NCI-H2081 treated with DMSO at 0.1 percent for 48 hours (cell line): ENCODE measurements around the gene RPUSD4.

Experiments
- DNase-seq: peaks from one replicate; lab custom pipeline; 2025; lab: John Stamatoyannopoulos, UW

Gene RPUSD4

GRCh38 chr11:126156814-126157213, 54.6 kb downstream of the RPUSD4 start:
- DNase-seq, result no peak

DNA sequence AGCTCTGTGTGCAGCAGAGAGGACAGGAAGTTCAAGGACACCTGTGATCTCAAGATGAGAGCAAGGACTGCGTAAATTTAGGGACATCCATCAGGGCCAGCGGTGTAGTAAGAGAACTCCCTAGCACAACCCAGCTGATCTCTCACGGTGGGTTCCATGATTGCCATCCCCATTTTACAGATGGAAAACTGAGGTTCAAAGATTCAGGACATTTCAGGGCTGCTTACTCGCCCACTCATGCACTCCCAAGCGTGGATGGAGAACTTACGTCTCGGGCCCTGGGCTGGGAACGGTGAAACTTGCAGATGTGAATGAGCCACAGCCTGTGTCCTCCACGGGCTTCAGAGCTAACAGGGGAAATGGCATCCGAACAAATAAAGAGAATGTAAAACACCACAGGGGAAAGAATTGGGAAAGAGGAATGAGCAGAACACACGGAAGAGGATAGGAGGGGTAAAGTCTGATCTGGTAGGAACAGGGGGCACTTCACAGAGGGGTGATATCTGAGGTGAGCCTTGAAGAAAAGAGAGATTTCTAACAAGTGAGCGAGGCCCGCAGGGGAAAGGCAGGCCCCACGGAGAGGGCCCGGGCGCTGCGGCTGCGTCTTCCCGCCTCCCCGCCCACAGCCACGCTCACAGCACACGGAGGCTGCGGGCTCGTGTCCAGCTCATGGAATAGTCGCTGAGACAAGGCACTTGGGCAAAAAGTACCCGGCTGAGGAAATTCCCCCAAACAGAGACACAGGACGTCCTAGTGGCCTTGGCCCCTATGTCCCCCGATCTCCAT, 55.9 kb downstream of the RPUSD4 start:
- no peak for DNase-seq

- no peak for DNase-seq
Observed at GRCh38 chr11:126154691-126155090, 56.8 kb downstream of the RPUSD4 start.

- no peak for DNase-seq
Observed at GRCh38 chr11:126153972-126154371, 57.5 kb downstream of the RPUSD4 start.

- DNase-seq, result no peak
Observed at GRCh38 chr11:126153006-126153405, 58.4 kb downstream of the RPUSD4 start.

- no peak for DNase-seq
Observed at GRCh38 chr11:126152586-126152985, 58.9 kb downstream of the RPUSD4 start.

GRCh38 chr11:126152152-126152551, 59.3 kb downstream of the RPUSD4 start:
- no peak for DNase-seq
